Measurements from ENCODE around the gene IER2.
"Not testable (repeated sequence)": the region's sequence is repeated elsewhere in the genome, so short reads cannot be mapped to it uniquely, and the experiment has no call there.

DNA sequence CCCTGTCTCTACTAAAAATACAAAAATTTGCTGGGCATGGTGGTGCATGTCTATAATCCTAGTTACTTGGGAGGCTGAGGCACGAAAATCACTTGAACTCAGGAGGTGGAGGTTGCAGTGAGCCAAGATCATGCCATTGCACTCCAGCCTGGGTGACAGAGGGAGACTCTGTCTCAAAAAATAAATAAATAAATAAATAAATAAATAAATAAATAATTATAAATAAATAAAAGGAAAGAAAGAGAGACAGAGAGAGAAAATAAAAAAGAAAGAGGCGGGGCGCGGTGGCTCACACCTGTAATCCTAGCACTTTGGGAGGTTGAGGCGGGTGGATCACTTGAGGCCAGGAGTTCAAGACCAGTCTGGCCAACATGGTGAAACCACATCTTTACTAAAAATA, 27.4 kb downstream of the IER2 start:
- TF ChIP-seq CTCF (IDR thresholded peaks at IDR 0.05 in 8 of 11, conservative IDR thresholded peaks at IDR 0.05 in 3 of 11); POLR2AphosphoS5 (IDR thresholded peaks at IDR 0.05): not testable (repeated sequence)

Measured in spleen (tissue), 7 donors.